H1 (cell line): Measurements from ENCODE around the gene TXLNA. TPM values are rescaled to one million over a fixed set of nuclear protein-coding genes. Genes with fewer than 3 reads are reported as not detected.

Experiments
- ATF3 ChIP-seq: IDR thresholded peaks from 2 replicates; pipeline ENCODE4 v1.6.1; 2011; ENCODE audit warnings: low read depth, mild to moderate bottlenecking, low read length; ENCODE audit not compliant: insufficient read depth
- BACH1 ChIP-seq: IDR thresholded peaks from 2 replicates; pipeline ENCODE4 v1.6.1; 2012; ENCODE audit warnings: low read length, improper control_type of control experiment
- BRCA1 ChIP-seq: IDR thresholded peaks from 2 replicates; pipeline ENCODE4 v1.6.1; 2012; ENCODE audit warnings: low read depth, low read length, improper control_type of control experiment
- CBX8 ChIP-seq: fragments of 300-800, 300-1000 bp; sonication (generic); IDR thresholded peaks from 2 replicates; pipeline ENCODE4 v1.7.1; 2016; ENCODE audit warnings: low read depth, low read length, borderline replicate concordance
- CEBPB ChIP-seq: IDR thresholded peaks from 2 replicates; pipeline ENCODE4 v1.6.1; 2012; ENCODE audit warnings: low read depth, low read length
- CHD2 ChIP-seq: IDR thresholded peaks from 2 replicates; pipeline ENCODE4 v1.6.1; 2012; ENCODE audit warnings: low read length, improper control_type of control experiment
- FOSL1 ChIP-seq: IDR thresholded peaks from 2 replicates; pipeline ENCODE4 v1.6.1; 2011; ENCODE audit warnings: mild to moderate bottlenecking, low read depth, low read length, moderate library complexity; ENCODE audit not compliant: insufficient read depth
- HDAC2 ChIP-seq, 2 experiments: fragments of 300-600 bp in 1 of 2; sonication (generic) in 1 of 2; IDR thresholded peaks; 2 replicates each; pipeline ENCODE4 v1.6.1; 2011 to 2012; ENCODE audit warnings: low read depth in 2 of 2, low read length in 2 of 2, mild to moderate bottlenecking in 2 of 2, moderate library complexity in 2 of 2, borderline replicate concordance in 1 of 2, inconsistent platforms in 1 of 2
- JUN ChIP-seq: IDR thresholded peaks from 2 replicates; pipeline ENCODE4 v1.6.1; 2011; ENCODE audit warnings: low read depth, mild to moderate bottlenecking, improper control_type of control experiment, low read length
- KDM1A ChIP-seq: fragments of 200-600, 300-600 bp; sonication (generic); IDR thresholded peaks from 2 replicates; pipeline ENCODE4 v1.7.1; 2016; ENCODE audit warnings: mild to moderate bottlenecking, low read length, borderline replicate concordance
- NRF1 ChIP-seq: IDR thresholded peaks from 2 replicates; pipeline ENCODE4 v1.6.1; 2011; ENCODE audit warnings: mild to moderate bottlenecking, low read depth, low read length, improper control_type of control experiment
- POLR2A ChIP-seq, 2 experiments: IDR thresholded peaks; 1 replicate in 1 of 2; 2 replicates in 1 of 2; pipeline ENCODE4 v1.6.1; 2011; ENCODE audit warnings: low read depth in 2 of 2, low read length in 2 of 2, mild to moderate bottlenecking in 2 of 2; ENCODE audit errors: control extremely low read depth in 1 of 2
- POLR2AphosphoS5 ChIP-seq: IDR thresholded peaks from 2 replicates; pipeline ENCODE4 v1.6.1; 2011; ENCODE audit warnings: low read depth, low read length
- RBBP5 ChIP-seq: IDR thresholded peaks from 2 replicates; pipeline ENCODE4 v1.7.1; 2012; ENCODE audit warnings: low read depth, mild to moderate bottlenecking, inconsistent platforms, low read length, moderate library complexity, borderline replicate concordance
- RFX5 ChIP-seq: IDR thresholded peaks from 2 replicates; pipeline ENCODE4 v1.6.1; 2011; ENCODE audit warnings: low read depth, low read length, improper control_type of control experiment, borderline replicate concordance
- RNF2 ChIP-seq: fragments of 200-900, 300-1000 bp; sonication (generic); IDR thresholded peaks from 2 replicates; pipeline ENCODE4 v1.7.1; 2016; ENCODE audit warnings: borderline replicate concordance, low read depth, mild to moderate bottlenecking, antibody characterized with exemption, low read length; ENCODE audit not compliant: poor library complexity, severe bottlenecking; ENCODE audit errors: missing control alignments
- SIN3A ChIP-seq, 2 experiments: IDR thresholded peaks in 1 of 2; conservative IDR thresholded peaks in 1 of 2; 2 replicates each; pipeline ENCODE4 v1.6.1; 2011 to 2012; ENCODE audit warnings: low read length in 2 of 2, improper control_type of control experiment in 1 of 2, low read depth in 1 of 2, mild to moderate bottlenecking in 1 of 2
- SIRT6 ChIP-seq: IDR thresholded peaks from one replicate; pipeline ENCODE4 v1.7.1; 2012; ENCODE audit warnings: low read length, inconsistent platforms
- SIX5 ChIP-seq: IDR thresholded peaks from 2 replicates; pipeline ENCODE4 v1.6.1; 2011; ENCODE audit warnings: mild to moderate bottlenecking, low read depth, low read length
- SP1 ChIP-seq: IDR thresholded peaks from 2 replicates; pipeline ENCODE4 v1.6.1; 2011; ENCODE audit warnings: low read depth, low read length
- TAF1 ChIP-seq: IDR thresholded peaks from 2 replicates; pipeline ENCODE4 v1.6.1; 2011; ENCODE audit warnings: mild to moderate bottlenecking, low read depth, low read length
- TCF12 ChIP-seq: IDR thresholded peaks from 2 replicates; pipeline ENCODE4 v1.6.1; 2011; ENCODE audit warnings: low read depth, mild to moderate bottlenecking, low read length
- USF2 ChIP-seq: IDR thresholded peaks from 2 replicates; pipeline ENCODE4 v1.6.1; 2011; ENCODE audit warnings: low read length, improper control_type of control experiment
- YY1 ChIP-seq: IDR thresholded peaks from 2 replicates; pipeline ENCODE4 v1.6.1; 2011; ENCODE audit warnings: low read depth, mild to moderate bottlenecking, low read length
- polyA plus RNA-seq, 7 experiments: library from polyadenylated mRNA; depleted of rRNA in 3 of 7; stranded (reverse) in 5 of 7; unstranded in 2 of 7; fragments of >200 nt in 5 of 7; fragments of 200-250 nt in 2 of 7; gene quantifications; 1 replicate in 5 of 7; 2 replicates in 1 of 7; 4 replicates in 1 of 7; pipeline versions ENCODE4 v1.2.1 to v1.2.3, GENCODE V29; 2011 to 2013; ENCODE audit warnings: missing spikeins in 2 of 7, mixed read lengths in 2 of 7
- total RNA-seq: library from RNA; stranded (reverse); fragmentation: NEBNext Ultra II Directional; extraction: Animal tissue kit (Norgen Biotek cat#: 25700); gene quantifications from 2 replicates; pipeline ENCODE4 v1.2.1, GENCODE V29; 2021

TXLNA gene
- total and polyA plus RNA-seq, 2 of the 8 experiments (the other 6 are each of a cell fraction or from before 2014, with no cell fraction given), result 31.3 to 46.9 TPM

DNA sequence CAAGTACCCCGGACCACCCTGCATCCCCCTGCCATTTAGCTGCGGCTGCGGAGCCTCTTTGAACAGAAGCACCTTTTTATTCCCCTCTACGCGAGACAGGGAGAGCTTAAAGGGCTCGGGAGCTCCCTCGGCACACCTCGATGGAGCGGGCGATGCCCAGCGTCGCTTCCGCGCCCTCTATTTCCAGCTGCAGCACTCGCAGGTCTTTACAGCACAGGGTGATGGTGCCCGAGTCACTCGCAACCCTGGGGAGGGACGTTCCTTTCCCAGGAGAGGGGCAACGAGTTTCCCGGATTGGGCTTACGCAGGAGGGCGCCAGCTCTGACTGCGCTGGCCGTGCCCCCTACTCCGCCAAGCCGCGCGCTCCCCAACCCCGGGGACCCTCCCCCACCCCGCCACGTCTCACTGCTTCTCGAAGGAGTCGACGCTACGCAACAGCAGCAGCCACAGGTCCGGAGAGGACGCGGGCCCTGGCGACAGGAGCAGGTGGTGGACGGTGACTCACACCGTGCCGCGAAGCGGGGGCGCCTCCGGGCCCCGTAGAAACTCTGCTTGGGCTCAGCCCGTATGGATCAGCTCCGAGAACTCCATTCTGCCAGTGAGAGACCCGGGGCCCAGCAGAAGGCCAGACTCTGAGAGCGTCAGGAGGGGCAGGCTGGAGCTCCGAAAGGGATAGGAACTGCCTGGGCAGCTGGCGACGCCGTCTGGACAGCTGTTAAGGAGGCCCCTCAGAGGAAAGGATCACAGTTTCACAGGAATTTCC is 61.7 kb downstream of the TXLNA start (continued):
- TF ChIP-seq ATF3 (no peak), HDAC2 (IDR thresholded peaks at IDR 0.05; ENCODE audit: borderline replicate concordance in 1 of 2, low read depth in 2 of 2, low read length in 2 of 2) (peak in 1 of 2 experiments; percentile 11; a peak in 1 of 4 replicates), USF2 (no peak), CBX8 (no peak), NRF1 (no peak), KDM1A (no peak), CHD2 (no peak), RBBP5 (no peak), TAF1 (no peak), JUN (0 out of 2 replicates have a peak, but pooled peaks have one; percentile 25), SIRT6 (no peak), YY1 (no peak), RNF2 (no peak), POLR2A (IDR thresholded peaks at IDR 0.05; ENCODE audit: control extremely low read depth in 1 of 2, low read depth in 2 of 2, low read length in 2 of 2) (no peak), BACH1 (no peak), SIN3A (conservative IDR thresholded peaks at IDR 0.05 in 1 of 2, IDR thresholded peaks at IDR 0.05 in 1 of 2; ENCODE audit: low read depth in 1 of 2, low read length in 2 of 2) (peak in 1 of 2 experiments; percentile 55; a peak in 1 of 4 replicates), FOSL1 (no peak), RFX5 (no peak), SP1 (no peak), CEBPB (no peak), BRCA1 (no peak), SIX5 (no peak), POLR2AphosphoS5 (no peak; the same call in 1 of the 2 replicates), TCF12 (no peak)
